H1 (cell line): ENCODE measurements around the gene NSUN2. TPM values are rescaled to one million over a fixed set of nuclear protein-coding genes. Genes with fewer than 3 reads are reported as not detected.

Experiments used
- CTCF ChIA-PET: fragments of 300-600 bp; sonication (Branson Sonifier 250); formaldehyde crosslinking; loops from one replicate; lab custom pipeline; 2021; ENCODE audit not compliant: partially characterized antibody; lab: Charles Lee
- POLR2A ChIA-PET: fragments of 300-600 bp; sonication (Branson Sonifier 250); formaldehyde crosslinking; loops from one replicate; lab custom pipeline; 2021; ENCODE audit warnings: inconsistent platforms; ENCODE audit not compliant: partially characterized antibody; lab: Charles Lee
- DNase-seq, 2 experiments: peaks; one replicate each; pipeline versions ENCODE4 v3.0.0 to v3.0.0-alpha.2; 2010 to 2022; ENCODE audit warnings: low spot score in 2 of 2, low read depth in 1 of 2, mixed read lengths in 1 of 2
- FAIRE-seq: peaks from 2 replicates; lab custom pipeline; 2011; peaks lifted over from hg19 to GRCh38; lab: Jason Lieb, UNC
- H2AFZ ChIP-seq: 2 replicates; pipeline ENCODE4 v1.8.1; 2012; ENCODE audit warnings: low read length, inconsistent platforms
- H2AK5ac ChIP-seq: 2 replicates; pipeline ENCODE4 v1.6.1; 2013; ENCODE audit warnings: low read depth, low read length
- H2BK120ac ChIP-seq: replicated peaks from 2 replicates; pipeline ENCODE3; 2013; ENCODE audit warnings: low read depth, low read length, inconsistent platforms
- H2BK12ac ChIP-seq: 2 replicates; pipeline ENCODE4 v1.6.1; 2013; ENCODE audit warnings: low read depth, low read length
- H2BK15ac ChIP-seq: 2 replicates; pipeline ENCODE4 v1.6.1; 2013; ENCODE audit warnings: low read length
- H2BK20ac ChIP-seq: 2 replicates; pipeline ENCODE4 v1.6.1; 2013; ENCODE audit warnings: low read length
- H2BK5ac ChIP-seq: 2 replicates; pipeline ENCODE4 v1.6.1; 2013; ENCODE audit warnings: low read depth, low read length
- H3K14ac ChIP-seq: 2 replicates; pipeline ENCODE4 v1.6.1; 2013; ENCODE audit warnings: inconsistent platforms; ENCODE audit not compliant: insufficient read length
- H3K18ac ChIP-seq: 2 replicates; pipeline ENCODE4 v1.6.1; 2013; ENCODE audit warnings: low read length; ENCODE audit errors: extremely low read depth
- H3K23ac ChIP-seq: 2 replicates; pipeline ENCODE4 v1.6.1; 2013; ENCODE audit warnings: inconsistent platforms; ENCODE audit not compliant: insufficient read length
- H3K23me2 ChIP-seq: 2 replicates; pipeline ENCODE4 v1.6.1; 2013; ENCODE audit warnings: low read depth, low read length
- H3K27ac ChIP-seq: 2 replicates; pipeline ENCODE4 v1.6.1; 2011; ENCODE audit warnings: low read depth, low read length, inconsistent platforms
- H3K27me3 ChIP-seq, 4 experiments: replicated peaks in 1 of 4; 1 replicate in 1 of 4; 2 replicates in 3 of 4; pipeline versions ENCODE4 v1.6.1 to v1.8.1; 2011 to 2013; ENCODE audit warnings: low read length in 3 of 4, mild to moderate bottlenecking in 3 of 4, inconsistent platforms in 2 of 4, mixed read lengths in 2 of 4, moderate library complexity in 1 of 4; ENCODE audit not compliant: control insufficient read depth in 3 of 4, insufficient read depth in 3 of 4; ENCODE audit errors: extremely low read depth in 1 of 4
- H3K36me3 ChIP-seq, 4 experiments: 2 replicates each; pipeline versions ENCODE4 v1.6.1 to v1.8.1; 2011 to 2013; ENCODE audit warnings: mild to moderate bottlenecking in 4 of 4, low read length in 3 of 4, moderate library complexity in 2 of 4, control low read depth in 1 of 4, inconsistent platforms in 1 of 4; ENCODE audit not compliant: insufficient read depth in 4 of 4, control insufficient read depth in 2 of 4
- H3K4ac ChIP-seq: replicated peaks from 2 replicates; pipeline ENCODE3; 2013; ENCODE audit warnings: low read length, low read depth, mixed read lengths, inconsistent platforms; ENCODE audit not compliant: insufficient read length
- H3K4me1 ChIP-seq, 4 experiments: replicated peaks in 1 of 4; 1 replicate in 1 of 4; 2 replicates in 3 of 4; pipeline versions ENCODE4 v1.6.1 to v1.8.1; 2011 to 2013; ENCODE audit warnings: low read length in 3 of 4, inconsistent platforms in 2 of 4, mixed read lengths in 1 of 4; ENCODE audit not compliant: insufficient read depth in 4 of 4, control insufficient read depth in 3 of 4
- H3K4me2 ChIP-seq, 2 experiments: 2 replicates each; pipeline versions ENCODE4 v1.6.1 to v1.8.1; 2011 to 2013; ENCODE audit warnings: low read depth in 2 of 2, low read length in 2 of 2, control low read depth in 1 of 2, inconsistent platforms in 1 of 2, mild to moderate bottlenecking in 1 of 2; ENCODE audit not compliant: insufficient read depth in 1 of 2
- H3K4me3 ChIP-seq, 4 experiments: fragments of 200-600, 300-600 bp in 1 of 4; sonication (generic), shearing (Covaris generic), sonication (Bioruptor Twin) in 1 of 4; 2 replicates each; pipeline versions ENCODE4 v1.5.1 to v1.8.1; 2011 to 2016; ENCODE audit warnings: low read length in 4 of 4, low read depth in 3 of 4, control low read depth in 2 of 4, inconsistent platforms in 2 of 4, mild to moderate bottlenecking in 2 of 4, mixed read lengths in 1 of 4, moderate library complexity in 1 of 4; ENCODE audit not compliant: insufficient read depth in 2 of 4; ENCODE audit errors: extremely low read depth in 1 of 4
- H3K56ac ChIP-seq: replicated peaks from 2 replicates; pipeline ENCODE3; 2013; ENCODE audit warnings: low read depth, mild to moderate bottlenecking, mixed read lengths, low read length, inconsistent platforms; ENCODE audit not compliant: insufficient read length
- H3K79me1 ChIP-seq: 2 replicates; pipeline ENCODE4 v1.6.1; 2013; ENCODE audit warnings: low read depth, low read length, control low read depth
- H3K79me2 ChIP-seq, 2 experiments: 2 replicates each; pipeline versions ENCODE4 v1.6.1 to v1.8.1; 2012 to 2013; ENCODE audit warnings: low read length in 2 of 2, mild to moderate bottlenecking in 2 of 2, inconsistent platforms in 1 of 2; ENCODE audit not compliant: insufficient read depth in 2 of 2, control insufficient read depth in 1 of 2
- H3K9ac ChIP-seq, 4 experiments: replicated peaks in 1 of 4; 1 replicate in 1 of 4; 2 replicates in 3 of 4; pipeline versions ENCODE4 v1.6.1 to v1.8.1; 2011 to 2013; ENCODE audit warnings: low read depth in 3 of 4, low read length in 3 of 4, control low read depth in 2 of 4, mild to moderate bottlenecking in 2 of 4, moderate library complexity in 2 of 4, inconsistent platforms in 1 of 4; ENCODE audit errors: extremely low read depth in 1 of 4
- H3K9me3 ChIP-seq, 2 experiments: 2 replicates each; pipeline versions ENCODE4 v1.6.1 to v1.8.1; 2012 to 2013; ENCODE audit warnings: mild to moderate bottlenecking in 2 of 2, moderate library complexity in 2 of 2, control low read depth in 1 of 2, inconsistent platforms in 1 of 2, low read depth in 1 of 2, low read length in 1 of 2, mixed read lengths in 1 of 2; ENCODE audit not compliant: insufficient read depth in 2 of 2
- H4K20me1 ChIP-seq, 2 experiments: replicated peaks in 1 of 2; 2 replicates each; pipeline versions ENCODE3 to v1.8.1; 2011 to 2013; ENCODE audit warnings: inconsistent platforms in 2 of 2, low read length in 2 of 2, mild to moderate bottlenecking in 1 of 2; ENCODE audit not compliant: insufficient read depth in 2 of 2, control insufficient read depth in 1 of 2
- H4K5ac ChIP-seq: 2 replicates; pipeline ENCODE4 v1.6.1; 2013; ENCODE audit warnings: low read length, low read depth, mixed read lengths, inconsistent platforms; ENCODE audit not compliant: insufficient read length
- H4K8ac ChIP-seq: 2 replicates; pipeline ENCODE4 v1.8.0; 2013; ENCODE audit warnings: mild to moderate bottlenecking, moderate library complexity, low read length, inconsistent platforms; ENCODE audit not compliant: insufficient read depth; ENCODE audit errors: extremely low read depth
- H4K91ac ChIP-seq: replicated peaks from 2 replicates; pipeline ENCODE3; 2013; ENCODE audit warnings: low read length, mixed read lengths, inconsistent platforms; ENCODE audit not compliant: insufficient read length
- POLR2A ChIP-seq, 2 experiments: IDR thresholded peaks; 1 replicate in 1 of 2; 2 replicates in 1 of 2; pipeline ENCODE4 v1.6.1; 2011; ENCODE audit warnings: low read depth in 2 of 2, low read length in 2 of 2, mild to moderate bottlenecking in 2 of 2; ENCODE audit errors: control extremely low read depth in 1 of 2
- RAD21 ChIP-seq, 2 experiments: IDR thresholded peaks in 1 of 2; conservative IDR thresholded peaks in 1 of 2; 2 replicates each; pipeline ENCODE4 v1.6.1; 2011; ENCODE audit warnings: low read depth in 2 of 2, low read length in 2 of 2, improper control_type of control experiment in 1 of 2, inconsistent platforms in 1 of 2, mild to moderate bottlenecking in 1 of 2, moderate library complexity in 1 of 2
- RXRA ChIP-seq: IDR thresholded peaks from 2 replicates; pipeline ENCODE4 v1.6.1; 2011; ENCODE audit warnings: low read depth, mild to moderate bottlenecking, low read length, moderate library complexity; ENCODE audit not compliant: insufficient read depth
- WGBS, 2 experiments: shearing (Covaris generic) in 1 of 2; methylation state at CpG; one replicate each; pipeline versions ENCODE4 v1.1.6 to v1.1.7; 2013 to 2015; ENCODE audit warnings: low lambda C conversion rate in 2 of 2, mixed read lengths in 2 of 2, inconsistent platforms in 1 of 2, low coverage in 1 of 2, missing lambda C conversion rate in 1 of 2; ENCODE audit not compliant: insufficient replicate concordance in 2 of 2, insufficient coverage in 1 of 2, insufficient read length in 1 of 2; ENCODE audit errors: extremely low coverage in 1 of 2, missing lambda C conversion rate in 1 of 2; 5-methylcytosine and 5-hydroxymethylcytosine counted together
- polyA plus RNA-seq, 7 experiments: library from polyadenylated mRNA; depleted of rRNA in 3 of 7; stranded (reverse) in 5 of 7; unstranded in 2 of 7; fragments of >200 nt in 5 of 7; fragments of 200-250 nt in 2 of 7; gene quantifications; 1 replicate in 5 of 7; 2 replicates in 1 of 7; 4 replicates in 1 of 7; pipeline versions ENCODE4 v1.2.1 to v1.2.3, GENCODE V29; 2011 to 2013; ENCODE audit warnings: missing spikeins in 2 of 7, mixed read lengths in 2 of 7
- total RNA-seq: library from RNA; stranded (reverse); fragmentation: NEBNext Ultra II Directional; extraction: Animal tissue kit (Norgen Biotek cat#: 25700); gene quantifications from 2 replicates; pipeline ENCODE4 v1.2.1, GENCODE V29; 2021

Gene NSUN2
- total and polyA plus RNA-seq, 2 of the 8 experiments (the other 6 are each of a cell fraction or from before 2014, with no cell fraction given) = 47.3 to 94.7 TPM

- whole genome bisulfite sequencing, 2 experiments = 95% methylated on average over 2 of the region's 5 CpGs; no CpG with 5 or more reads in 1 of the 2 experiments
- Histone ChIP-seq H3K18ac (no peak overlapping the region), H4K20me1 (peaks cover 7 to 12% of the 10 kb centered on the region in 2 experiments), H4K8ac (no peak overlapping the region), H4K5ac (no peak overlapping the region), H3K4me1 (no peaks in the 10 kb centered on the region), H3K56ac (no peak overlapping the region), H3K36me3 (peaks cover 54 to 84% (median 78%) of the 10 kb centered on the region in 4 experiments), H3K4me3 (no peak overlapping the region), H3K79me2 (no peaks in the 10 kb centered on the region), H3K23me2 (no peaks in the 10 kb centered on the region), H3K27me3 (no peaks in the 10 kb centered on the region), H3K4me2 (no peak overlapping the region), H3K79me1 (no peaks in the 10 kb centered on the region), H2BK20ac (no peak overlapping the region), H2AFZ (no peak overlapping the region), H3K4ac (no peak overlapping the region), H3K27ac (no peak overlapping the region), H2BK120ac (no peak overlapping the region), H2BK15ac (no peak overlapping the region), H3K23ac (no peak overlapping the region), H2AK5ac (no peak overlapping the region), H2BK5ac (no peak overlapping the region), H3K9me3 (no peaks in the 10 kb centered on the region), H2BK12ac (no peak overlapping the region), H4K91ac (no peak overlapping the region), H3K9ac (no peak overlapping the region), H3K14ac (no peak overlapping the region)
- FAIRE-seq (no peak), DNase-seq (no peak)
- ChIA-PET POLR2A (interaction anchor here (2.5 kb wide), 1 partner anchor 21 kb away, joined by 8 read pairs; no protein-coding TSS in a partner anchor), CTCF (interaction anchor here (1.4 kb wide), 1 partner anchor 141 kb away, joined by 6 read pairs; no protein-coding TSS in a partner anchor)
- no peak for TF ChIP-seq RXRA
- no peak for TF ChIP-seq POLR2A (IDR thresholded peaks at IDR 0.05; ENCODE audit: control extremely low read depth in 1 of 2, low read depth in 2 of 2, low read length in 2 of 2)
- TF ChIP-seq RAD21 (IDR thresholded peaks at IDR 0.05 in 1 of 2, conservative IDR thresholded peaks at IDR 0.05 in 1 of 2; ENCODE audit: low read depth in 2 of 2, low read length in 2 of 2) = no peak
Measured at GRCh38 chr5:6603643-6604042, 29.2 kb downstream of the NSUN2 start.
